Vagina (tissue), 2 donors: ENCODE data around the gene CDHR3. TPM values are rescaled to one million over a fixed set of nuclear protein-coding genes. Genes with fewer than 3 reads are reported as not detected.
"Not testable (repeated sequence)": the region's sequence is repeated elsewhere in the genome, so short reads cannot be mapped to it uniquely, and the experiment has no call there.

Experiments used
- DNase-seq, 2 donors: peaks; one replicate each; pipeline ENCODE4 v3.0.0-alpha.2; 2017; ENCODE audit errors: extremely low spot score in 2 of 2
- H3K27ac ChIP-seq: fragments of 200-600 bp; sonication (generic); one replicate; pipeline ENCODE4 v1.5.1; 2019
- H3K27me3 ChIP-seq: fragments of 200-600 bp; sonication (generic); one replicate; pipeline ENCODE4 v1.5.1; 2019
- H3K36me3 ChIP-seq, 2 donors: fragments of 200-600 bp; sonication (generic); one replicate each; pipeline ENCODE4 v1.5.1; 2017 to 2019
- H3K4me1 ChIP-seq: fragments of 200-600 bp; sonication (generic); one replicate; pipeline ENCODE4 v1.5.1; 2019
- H3K4me3 ChIP-seq, 2 donors: fragments of 200-600 bp; sonication (generic); 1 replicate in 1 of 2; 2 replicates in 1 of 2; pipeline ENCODE4 v1.5.1; 2016 to 2019
- H3K9me3 ChIP-seq: fragments of 200-600 bp; sonication (generic); one replicate; pipeline ENCODE4 v1.5.1; 2019
- CTCF ChIP-seq, 3 experiments: fragments of 450-650 bp in 2 of 3; fragments of 200-600 bp in 1 of 3; sonication (generic) in 1 of 3; IDR thresholded peaks; one replicate each; pipeline ENCODE4 v1.5.1; 2017 to 2019; ENCODE audit warnings: antibody characterized with exemption in 3 of 3, mild to moderate bottlenecking in 2 of 3, moderate library complexity in 2 of 3
- POLR2A ChIP-seq, 2 donors: fragments of 450-650 bp; IDR thresholded peaks; one replicate each; pipeline ENCODE4 v1.6.1; 2017; ENCODE audit warnings: antibody characterized with exemption in 2 of 2, mild to moderate bottlenecking in 2 of 2, moderate library complexity in 2 of 2
- POLR2AphosphoS5 ChIP-seq, 2 donors: sonication (generic); formaldehyde crosslinking; IDR thresholded peaks; one replicate each; pipeline ENCODE4 v1.9.0; 2017; ENCODE audit warnings: antibody characterized with exemption in 2 of 2, mild to moderate bottlenecking in 2 of 2, low read depth in 1 of 2; ENCODE audit not compliant: insufficient read depth in 1 of 2
- intact Hi-C: fragments of 100-400 bp; cut with DNase I; formaldehyde crosslinking; loops from one replicate; pipeline ENCODE4 v1.15.1; 2023
- total RNA-seq: library from RNA; depleted of rRNA; stranded (reverse); fragments of >200 nt; gene quantifications from one replicate; pipeline ENCODE4 v1.2.3, GENCODE V29; 2016

The CDHR3 gene
- total RNA-seq, 1 donor from 2014 or later = 8.8 TPM

DNA sequence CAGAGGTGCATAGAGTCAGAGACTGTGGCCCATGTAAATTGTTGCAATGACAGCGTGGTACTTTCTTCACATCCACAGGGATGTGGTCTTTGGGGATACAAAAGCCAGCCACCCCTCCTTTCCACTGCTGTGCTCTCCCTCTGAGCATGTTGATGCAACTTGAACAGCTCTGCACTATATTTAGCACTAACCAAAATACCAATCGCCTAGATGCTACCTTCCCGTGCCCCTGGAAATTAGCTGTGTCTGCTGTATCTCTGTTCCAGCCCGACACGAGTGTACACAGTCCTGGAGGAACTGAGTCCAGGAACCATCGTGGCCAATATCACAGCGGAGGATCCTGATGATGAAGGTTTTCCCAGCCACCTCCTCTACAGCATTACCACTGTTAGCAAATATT is 38.1 kb downstream of the CDHR3 start:
- H3K36me3 ChIP-seq = no peaks in the 10 kb centered on the region
- H3K9me3 ChIP-seq = no peaks in the 10 kb centered on the region
- TF ChIP-seq POLR2A (IDR thresholded peaks at IDR 0.05) (no peak), CTCF (IDR thresholded peaks at IDR 0.05) (no peak), POLR2AphosphoS5 (IDR thresholded peaks at IDR 0.05; ENCODE audit: insufficient read depth in 1 of 2, low read depth in 1 of 2) (no peak)
- intact Hi-C loops = no loop called here
- no peaks in the 10 kb centered on the region for H3K4me1 ChIP-seq
- no peak overlapping the region for H3K27ac ChIP-seq
- no peaks in the 10 kb centered on the region for H3K27me3 ChIP-seq
- no peak overlapping the region for H3K4me3 ChIP-seq
- no peak for DNase-seq

DNA sequence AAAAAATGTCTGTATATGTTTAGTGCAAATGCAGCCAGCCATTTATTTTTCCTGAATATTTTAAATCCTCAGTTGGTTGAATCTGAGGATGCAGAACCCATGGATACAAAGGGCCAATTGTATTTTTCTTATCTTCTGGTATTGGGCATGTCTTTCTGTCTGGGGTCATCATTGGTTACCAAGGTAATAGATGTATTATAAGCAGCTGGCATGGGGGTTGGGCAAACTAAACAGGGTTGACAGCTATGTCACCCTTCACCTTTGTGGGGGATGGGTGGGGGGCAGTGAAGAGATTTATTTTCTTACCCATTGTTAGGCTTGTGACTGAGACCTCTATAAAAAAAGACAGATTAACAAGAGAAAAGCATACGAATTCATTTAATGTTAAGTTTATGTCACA is 38.8 kb downstream of the CDHR3 start:
- TF ChIP-seq CTCF (IDR thresholded peaks at IDR 0.05) = no peak
- TF ChIP-seq POLR2AphosphoS5 (IDR thresholded peaks at IDR 0.05; ENCODE audit: insufficient read depth in 1 of 2, low read depth in 1 of 2) = no peak
- TF ChIP-seq POLR2A (IDR thresholded peaks at IDR 0.05) = no peak
- no peak for DNase-seq
- H3K4me1 ChIP-seq = no peaks in the 10 kb centered on the region
- H3K27me3 ChIP-seq = no peaks in the 10 kb centered on the region
- H3K4me3 ChIP-seq = no peak overlapping the region
- H3K27ac ChIP-seq = no peak overlapping the region
- H3K36me3 ChIP-seq = no peaks in the 10 kb centered on the region
- no peaks in the 10 kb centered on the region for H3K9me3 ChIP-seq
- intact Hi-C loops = no loop called here

DNA sequence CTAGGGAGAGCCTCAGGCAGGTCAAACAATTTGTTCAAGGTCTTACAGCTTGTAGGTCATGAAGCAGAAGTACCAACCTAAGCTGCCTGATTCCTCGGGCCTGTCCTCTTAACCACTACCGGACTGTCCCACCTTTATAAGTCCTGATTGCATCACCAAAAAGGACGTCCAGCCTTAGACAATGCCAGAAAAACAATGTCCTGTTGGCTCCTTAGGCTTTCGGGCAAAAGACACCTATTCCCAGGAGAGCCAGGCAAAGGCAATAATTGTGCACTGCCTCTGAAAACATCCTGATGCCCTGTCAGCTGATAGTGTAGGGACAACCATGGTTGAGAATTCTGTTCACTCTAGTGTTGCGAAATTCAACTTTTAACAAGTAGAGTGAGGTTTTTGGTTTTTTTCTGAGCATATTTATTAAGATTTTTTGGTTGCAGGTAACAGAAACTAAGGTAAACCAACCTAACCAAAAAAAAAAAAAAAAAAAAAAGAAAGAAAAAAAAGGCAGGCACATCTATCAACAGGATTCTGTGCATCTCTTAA is 40.5 kb downstream of the CDHR3 start:
- intact Hi-C loops = no loop called here
- Histone ChIP-seq H3K9me3 (no peaks in the 10 kb centered on the region), H3K4me3 (no peak overlapping the region), H3K27me3 (no peaks in the 10 kb centered on the region), H3K27ac (no peak overlapping the region), H3K4me1 (no peaks in the 10 kb centered on the region), H3K36me3 (no peaks in the 10 kb centered on the region)
- DNase-seq = no peak
- TF ChIP-seq CTCF (IDR thresholded peaks at IDR 0.05) (no peak), POLR2A (IDR thresholded peaks at IDR 0.05) (no peak), POLR2AphosphoS5 (IDR thresholded peaks at IDR 0.05; ENCODE audit: insufficient read depth in 1 of 2, low read depth in 1 of 2) (no peak)

GRCh38 chr7:106006906-106007305 is 43.8 kb downstream of the CDHR3 start:
- Histone ChIP-seq H3K27ac (no peak overlapping the region), H3K4me3 (no peak overlapping the region), H3K4me1 (peaks cover 18% of the 10 kb centered on the region), H3K36me3 (no peaks in the 10 kb centered on the region), H3K27me3 (no peaks in the 10 kb centered on the region), H3K9me3 (no peaks in the 10 kb centered on the region)
- DNase-seq = no peak
- no peak for TF ChIP-seq CTCF (IDR thresholded peaks at IDR 0.05)
- TF ChIP-seq POLR2AphosphoS5 (IDR thresholded peaks at IDR 0.05; ENCODE audit: insufficient read depth in 1 of 2, low read depth in 1 of 2) = no peak
- no peak for TF ChIP-seq POLR2A (IDR thresholded peaks at IDR 0.05)
- intact Hi-C loops = no loop called here

DNA sequence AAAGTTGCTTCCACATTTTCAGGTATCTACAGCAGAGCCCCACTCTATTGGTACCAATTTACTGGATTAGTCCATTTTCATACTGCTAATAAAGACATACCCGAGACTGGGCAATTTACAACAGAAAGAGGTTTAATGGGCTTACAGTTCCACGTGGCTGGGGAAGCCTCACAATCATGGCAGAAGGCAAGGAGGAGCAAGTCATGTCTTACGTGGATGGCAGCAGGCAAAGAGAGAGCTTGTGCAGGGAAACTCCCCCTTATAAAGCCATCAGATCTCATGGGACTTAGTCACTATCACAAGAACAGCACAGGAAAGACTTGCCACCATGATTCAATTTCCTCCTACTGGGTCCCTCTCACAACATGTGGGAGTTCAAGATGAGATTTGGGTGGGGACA is 44.7 kb downstream of the CDHR3 start:
- H3K27me3 ChIP-seq, DNase-seq, H3K36me3 ChIP-seq, H3K4me3 ChIP-seq, intact Hi-C loops, H3K27ac ChIP-seq, H3K9me3 ChIP-seq: not testable (repeated sequence)
- H3K4me1 ChIP-seq = peaks cover 18% of the 10 kb centered on the region
